Gastroesophageal sphincter (tissue), 3 donors: Measurements from ENCODE around the gene AFP.

Experiments used
- CTCF ChIP-seq, 4 experiments: fragments of 200-600 bp in 2 of 4; fragments of 450-650 bp in 2 of 4; sonication (generic) in 1 of 4; IDR thresholded peaks; one replicate each; pipeline ENCODE4 v1.5.1; 2017 to 2019; ENCODE audit warnings: antibody characterized with exemption in 4 of 4, mild to moderate bottlenecking in 2 of 4, moderate library complexity in 2 of 4
- EP300 ChIP-seq: sonication (generic); formaldehyde crosslinking; IDR thresholded peaks from one replicate; pipeline ENCODE4 v1.6.1; 2017; ENCODE audit warnings: antibody characterized with exemption, mild to moderate bottlenecking
- POLR2A ChIP-seq, 2 donors: fragments of 450-650 bp; IDR thresholded peaks; one replicate each; pipeline ENCODE4 v1.6.1; 2017; ENCODE audit warnings: antibody characterized with exemption in 2 of 2, mild to moderate bottlenecking in 2 of 2, moderate library complexity in 1 of 2
- POLR2AphosphoS5 ChIP-seq: sonication (generic); formaldehyde crosslinking; IDR thresholded peaks from one replicate; pipeline ENCODE4 v1.6.1; 2017; ENCODE audit warnings: antibody characterized with exemption

GRCh38 chr4:73453701-73454005, 17.6 kb downstream of the AFP start:
- no peak for TF ChIP-seq CTCF (IDR thresholded peaks at IDR 0.05)
- TF ChIP-seq POLR2A (IDR thresholded peaks at IDR 0.05) = no peak
- no peak for TF ChIP-seq EP300
- TF ChIP-seq POLR2AphosphoS5 = no peak
